HCT116 (cell line): ENCODE results near the gene GUCY2D. TPM values are rescaled to one million over a fixed set of nuclear protein-coding genes. Genes with fewer than 3 reads are reported as not detected.

Experiments
- ATAC-seq: fragments of 200-7000 bp; cut with Tn5 transposase; 2 replicates; pipeline ENCODE4 v1.9.1; 2020; ENCODE audit warnings: mild to moderate bottlenecking, moderate library complexity
- BruUV-seq: library from RNA; stranded (reverse); fragments of 400-500 nt; replicated peaks from 2 replicates; lab custom pipeline; 2021; lab: Mats Ljungman, UMichigan
- CTCF ChIA-PET: fragments of 300-600 bp; sonication (Branson Sonifier 250); formaldehyde crosslinking; loops from one replicate; lab custom pipeline; 2021; ENCODE audit warnings: antibody characterized with exemption; lab: Charles Lee
- POLR2A ChIA-PET: fragments of 300-600, 350-600 bp; sonication (Branson Sonifier 250); formaldehyde crosslinking; loops from one replicate; lab custom pipeline; 2021; ENCODE audit warnings: antibody characterized with exemption; lab: Charles Lee
- RAD21 ChIA-PET, 2 experiments: fragments of 300-600 bp; sonication (Branson Sonifier 250); formaldehyde crosslinking; loops; one replicate each; lab custom pipeline; 2023; ENCODE audit warnings: low total read pairs in 2 of 2; ENCODE audit not compliant: uncharacterized antibody in 2 of 2, unreplicated experiment in 2 of 2, low non-redundant PET in 1 of 2; lab: Charles Lee
- DNase-seq: peaks from one replicate; pipeline ENCODE4 v3.0.0-alpha.2; 2010; ENCODE audit warnings: low read depth, low spot score
- H2AFZ ChIP-seq: fragments of 200-600 bp; shearing (Covaris generic), sonication (generic); 2 replicates; pipeline ENCODE4 v1.6.1; 2017; ENCODE audit warnings: low read depth, mixed run types, mixed read lengths, antibody characterized with exemption, low read length; ENCODE audit not compliant: poor library complexity, severe bottlenecking
- H3K27ac ChIP-seq: 2 replicates; pipeline ENCODE4 v1.5.1; 2012; ENCODE audit warnings: low read depth, low read length
- H3K27me3 ChIP-seq: fragments of 200-600 bp; sonication (generic); 2 replicates; pipeline ENCODE4 v1.6.1; 2016; ENCODE audit warnings: mixed run types, low read length, mixed read lengths; ENCODE audit not compliant: insufficient read depth
- H3K36me3 ChIP-seq, 2 experiments: fragments of 200-500 bp in 1 of 2; fragments of 200-600 bp in 1 of 2; sonication (Bioruptor generic) in 1 of 2; sonication (generic) in 1 of 2; 2 replicates each; pipeline versions ENCODE4 v1.5.1 to v1.6.1; 2014 to 2016; ENCODE audit warnings: low read length in 2 of 2, inconsistent platforms in 1 of 2, mixed read lengths in 1 of 2, mixed run types in 1 of 2; ENCODE audit not compliant: insufficient read depth in 2 of 2, control insufficient read depth in 1 of 2
- H3K4me1 ChIP-seq, 2 experiments: fragments of 200-600 bp in 1 of 2; sonication (generic) in 1 of 2; 2 replicates each; pipeline versions ENCODE4 v1.5.1 to v1.6.1; 2012 to 2017; ENCODE audit warnings: low read length in 2 of 2, inconsistent platforms in 1 of 2, mild to moderate bottlenecking in 1 of 2, mixed read lengths in 1 of 2, mixed run types in 1 of 2, moderate library complexity in 1 of 2; ENCODE audit not compliant: insufficient read depth in 2 of 2, control insufficient read depth in 1 of 2
- H3K4me2 ChIP-seq: fragments of 200-600 bp; sonication (generic); 2 replicates; pipeline ENCODE4 v1.6.1; 2017; ENCODE audit warnings: mixed run types, low read length, mixed read lengths
- H3K4me3 ChIP-seq, 2 experiments: fragments of 200-600 bp in 1 of 2; sonication (generic) in 1 of 2; replicated peaks in 1 of 2; 2 replicates each; pipeline ENCODE4 v1.5.1; 2011 to 2016; ENCODE audit warnings: low read length in 2 of 2, control low read depth in 1 of 2, low read depth in 1 of 2, mild to moderate bottlenecking in 1 of 2, mixed read lengths in 1 of 2, mixed run types in 1 of 2
- H3K79me2 ChIP-seq: fragments of 200-600 bp; sonication (generic); 2 replicates; pipeline ENCODE4 v1.6.1; 2017; ENCODE audit warnings: mild to moderate bottlenecking, mixed run types, low read length, moderate library complexity, mixed read lengths; ENCODE audit not compliant: insufficient read depth
- H3K9ac ChIP-seq: fragments of 200-600 bp; sonication (generic); 2 replicates; pipeline ENCODE4 v1.6.1; 2016; ENCODE audit warnings: low read length, mixed read lengths
- H3K9me2 ChIP-seq: fragments of 200-600 bp; sonication (generic), shearing (Covaris generic); 2 replicates; pipeline ENCODE4 v1.6.1; 2017; ENCODE audit warnings: mixed run types, mild to moderate bottlenecking, moderate library complexity; ENCODE audit not compliant: insufficient read depth
- H3K9me3 ChIP-seq, 2 experiments: fragments of 200-500 bp in 1 of 2; fragments of 200-600 bp in 1 of 2; sonication (Bioruptor generic) in 1 of 2; sonication (generic) in 1 of 2; 2 replicates each; pipeline ENCODE4 v1.6.1; 2014 to 2017; ENCODE audit warnings: low read length in 2 of 2, mixed read lengths in 2 of 2, inconsistent platforms in 1 of 2, low read depth in 1 of 2, mild to moderate bottlenecking in 1 of 2, mixed run types in 1 of 2, moderate library complexity in 1 of 2; ENCODE audit not compliant: control insufficient read depth in 1 of 2, insufficient read depth in 1 of 2
- H4K20me1 ChIP-seq: fragments of 200-600 bp; sonication (generic), shearing (Covaris generic); 2 replicates; pipeline ENCODE4 v1.6.1; 2017; ENCODE audit warnings: mixed run types, mild to moderate bottlenecking, moderate library complexity; ENCODE audit not compliant: insufficient read depth
- CBX3 ChIP-seq: IDR thresholded peaks from 2 replicates; pipeline ENCODE4 v1.6.1; 2012; ENCODE audit warnings: low read depth
- CEBPB ChIP-seq: IDR thresholded peaks from 2 replicates; pipeline ENCODE4 v1.6.1; 2012; ENCODE audit warnings: low read depth
- EGR1 ChIP-seq: IDR thresholded peaks from 2 replicates; pipeline ENCODE4 v1.6.1; 2012; ENCODE audit warnings: low read depth
- ELF1 ChIP-seq: IDR thresholded peaks from 2 replicates; pipeline ENCODE4 v1.6.1; 2012; ENCODE audit warnings: low read depth, borderline replicate concordance
- FOSL1 ChIP-seq: IDR thresholded peaks from 2 replicates; pipeline ENCODE4 v1.6.1; 2012; ENCODE audit warnings: low read depth
- JUND ChIP-seq: IDR thresholded peaks from 2 replicates; pipeline ENCODE4 v1.6.1; 2012
- POLR2A ChIP-seq: IDR thresholded peaks from 2 replicates; pipeline ENCODE4 v1.7.0; 2011; ENCODE audit warnings: borderline replicate concordance; ENCODE audit not compliant: insufficient read depth, insufficient read length; ENCODE audit errors: extremely low read depth
- POLR2AphosphoS5 ChIP-seq: IDR thresholded peaks from 2 replicates; pipeline ENCODE4 v1.6.1; 2011; ENCODE audit warnings: mild to moderate bottlenecking, low read depth, low read length, moderate library complexity
- REST ChIP-seq: IDR thresholded peaks from 2 replicates; pipeline ENCODE4 v1.6.1; 2012; ENCODE audit warnings: low read depth
- SIN3A ChIP-seq: IDR thresholded peaks from 2 replicates; pipeline ENCODE4 v1.6.1; 2012; ENCODE audit warnings: low read depth
- SP1 ChIP-seq: IDR thresholded peaks from 2 replicates; pipeline ENCODE4 v1.6.1; 2012; ENCODE audit warnings: low read depth
- ZBTB33 ChIP-seq: IDR thresholded peaks from 2 replicates; pipeline ENCODE4 v1.6.1; 2011; ENCODE audit warnings: mild to moderate bottlenecking, low read length, moderate library complexity; ENCODE audit not compliant: insufficient replicate concordance; ENCODE audit errors: extremely low read depth
- intact Hi-C: fragments of 100-400 bp; cut with micrococcal nuclease; formaldehyde crosslinking; loops from 2 replicates; pipeline ENCODE4 v1.10.0; 2022
- total RNA-seq: library from RNA; stranded (reverse); gene quantifications from one replicate; pipeline ENCODE4 v1.2.1, GENCODE V29; 2021; ENCODE audit not compliant: unreplicated experiment

Gene GUCY2D
- total RNA-seq, 1 experiment from 2014 or later, result 1.4 TPM

- no peak for TF ChIP-seq SP1
- no peak for TF ChIP-seq FOSL1
Measured at GRCh38 chr17:8012996-8013640, 10.7 kb downstream of the GUCY2D start (continued).

- ChIA-PET RAD21 (no interaction called here), POLR2A (no interaction called here), CTCF (no interaction called here)
- intact Hi-C loops, result no loop called here
- H3K4me3 ChIP-seq, result no peak overlapping the region
- H3K9ac ChIP-seq, result no peak overlapping the region
- no peak overlapping the region for H2AFZ ChIP-seq
- H3K79me2 ChIP-seq, result no peaks in the 10 kb centered on the region
- no peak for DNase-seq
- no peaks in the 10 kb centered on the region for H3K27me3 ChIP-seq
- no peak for TF ChIP-seq CBX3
- no peak for TF ChIP-seq EGR1
- TF ChIP-seq POLR2A, result no peak
- no peak for TF ChIP-seq POLR2AphosphoS5
- no peak for TF ChIP-seq ELF1
- BruUV-seq, result no TSS peak
- no peak overlapping the region for H3K27ac ChIP-seq
- no peak for ATAC-seq
- H3K4me1 ChIP-seq, result peaks cover 8 to 35% of the 10 kb centered on the region in 2 experiments; a peak in 3 of 4 replicates
- no peaks in the 10 kb centered on the region for H3K36me3 ChIP-seq
- no peaks in the 10 kb centered on the region for H4K20me1 ChIP-seq
- no peak overlapping the region for H3K4me2 ChIP-seq
- H3K9me2 ChIP-seq, result no peaks in the 10 kb centered on the region
- H3K9me3 ChIP-seq, result no peaks in the 10 kb centered on the region
Measured at GRCh38 chr17:8013731-8014557, 11.5 kb downstream of the GUCY2D start.

DNA sequence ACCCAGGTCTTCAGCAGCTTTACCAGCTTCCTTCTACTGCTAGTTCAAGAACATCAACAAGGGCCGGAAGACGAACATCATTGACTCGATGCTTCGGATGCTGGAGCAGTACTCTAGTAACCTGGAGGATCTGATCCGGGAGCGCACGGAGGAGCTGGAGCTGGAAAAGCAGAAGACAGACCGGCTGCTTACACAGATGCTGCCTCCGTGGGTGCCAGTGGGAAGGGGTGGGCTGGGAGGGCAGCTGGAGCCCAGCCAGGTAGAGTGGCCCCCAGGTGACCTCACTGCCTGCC is 12.1 kb downstream of the GUCY2D start:
- Histone ChIP-seq H3K9me2 (no peaks in the 10 kb centered on the region), H3K27me3 (no peaks in the 10 kb centered on the region), H2AFZ (no peak overlapping the region), H3K4me2 (no peak overlapping the region), H3K79me2 (no peaks in the 10 kb centered on the region), H3K9ac (no peak overlapping the region), H3K36me3 (no peaks in the 10 kb centered on the region), H4K20me1 (no peaks in the 10 kb centered on the region), H3K4me1 (peaks cover 8 to 41% of the 10 kb centered on the region in 2 experiments; a peak in 3 of 4 replicates), H3K4me3 (no peak overlapping the region), H3K27ac (no peak overlapping the region), H3K9me3 (no peaks in the 10 kb centered on the region)
- intact Hi-C loops, result no loop called here
- ATAC-seq (no peak), DNase-seq (no peak)
- no TSS peak for BruUV-seq
- POLR2A ChIA-PET, result no interaction called here
- RAD21 ChIA-PET, result no interaction called here
- CTCF ChIA-PET, result no interaction called here
- TF ChIP-seq CEBPB, result no peak
- no peak for TF ChIP-seq ELF1
- TF ChIP-seq FOSL1, result no peak
- no peak for TF ChIP-seq SIN3A
- TF ChIP-seq ZBTB33, result no peak
- no peak for TF ChIP-seq JUND
- no peak for TF ChIP-seq POLR2AphosphoS5
- no peak for TF ChIP-seq REST
